Measurements from ENCODE around the gene FNDC11. TPM values are rescaled to one million over a fixed set of nuclear protein-coding genes. Genes with fewer than 3 reads are reported as not detected.

Gene FNDC11
- polyA plus RNA-seq, 4 donors, result 0.22 to 0.25 TPM; not detected in 2

DNA sequence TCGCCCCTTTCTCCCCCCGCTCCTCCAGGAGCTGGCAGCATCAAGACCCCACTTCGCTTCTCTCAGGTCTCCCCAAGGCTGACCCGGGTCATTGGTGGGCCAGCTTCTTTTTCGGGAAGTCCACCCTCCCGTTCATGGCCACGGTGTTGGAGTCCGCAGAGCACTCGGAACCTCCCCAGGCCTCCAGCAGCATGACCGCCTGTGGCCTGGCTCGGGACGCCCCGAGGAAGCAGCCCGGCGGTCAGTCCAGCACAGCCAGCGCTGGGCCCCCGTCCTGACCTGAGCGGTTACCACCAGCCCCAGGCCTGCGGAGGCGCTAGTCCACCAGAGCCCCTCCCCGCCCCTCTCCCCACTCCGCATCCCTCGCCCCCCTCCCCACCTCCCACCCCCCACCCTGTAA, 32.4 kb upstream of the FNDC11 start:
- no peak for DNase-seq

GRCh38 chr20:63522091-63522868, 31.7 kb upstream of the FNDC11 start:
- Histone ChIP-seq H3K27me3 (ENCODE audit: control insufficient read depth in 3 of 3, insufficient read depth in 3 of 3, low read length in 3 of 3) (peaks cover 0 to 20% (median 0%) of the 10 kb centered on the region in 3 donors), H3K27ac (ENCODE audit: low read depth in 1 of 3, low read length in 2 of 3) (no peak overlapping the region), H3K36me3 (ENCODE audit: control insufficient read depth in 3 of 3, insufficient read depth in 2 of 3, low read depth in 1 of 3, low read length in 3 of 3) (peaks cover 0 to 25% (median 0%) of the 10 kb centered on the region in 3 donors), H3K4me3 (ENCODE audit: low read depth in 1 of 3, low read length in 3 of 3) (peak overlapping the region in 2 of 3 donors; percentile 27 to 86), H3K4me1 (ENCODE audit: control insufficient read depth in 3 of 3, insufficient read depth in 2 of 3, low read depth in 1 of 3, low read length in 2 of 3) (peaks cover 0 to 14% (median 4%) of the 10 kb centered on the region in 3 donors), H3K9me3 (ENCODE audit: control insufficient read depth in 2 of 2, insufficient read depth in 1 of 2, low read depth in 1 of 2, low read length in 1 of 2) (peaks cover 0 to 15% of the 10 kb centered on the region in 2 donors)
- DNase-seq (no peak), FAIRE-seq (no peak)
- 66 to 88% (median 71%) methylated on average over 13 of the region's 13 CpGs for WGBS, 3 donors

More for the DNA sequence above, 32.4 kb upstream of the FNDC11 start:
- peak overlapping the region in 2 of 3 donors; percentile 60 to 94 for H3K27ac ChIP-seq (ENCODE audit: low read depth in 1 of 3, low read length in 2 of 3)
- peaks cover 0 to 20% (median 0%) of the 10 kb centered on the region in 3 donors for H3K27me3 ChIP-seq (ENCODE audit: control insufficient read depth in 3 of 3, insufficient read depth in 3 of 3, low read length in 3 of 3)
- peaks cover 0 to 15% of the 10 kb centered on the region in 2 donors for H3K9me3 ChIP-seq (ENCODE audit: control insufficient read depth in 2 of 2, insufficient read depth in 1 of 2, low read depth in 1 of 2, low read length in 1 of 2)
- no peak for FAIRE-seq
- 31 to 60% (median 36%) methylated on average over 10 to 23 of the region's 23 CpGs for WGBS, 3 donors
- peaks cover 0 to 25% (median 0%) of the 10 kb centered on the region in 3 donors for H3K36me3 ChIP-seq (ENCODE audit: control insufficient read depth in 3 of 3, insufficient read depth in 2 of 3, low read depth in 1 of 3, low read length in 3 of 3)
- H3K4me3 ChIP-seq (ENCODE audit: low read depth in 1 of 3, low read length in 3 of 3), result peak overlapping the region; percentile 79 to 86 (median 86)
- H3K4me1 ChIP-seq (ENCODE audit: control insufficient read depth in 3 of 3, insufficient read depth in 2 of 3, low read depth in 1 of 3, low read length in 2 of 3), result peaks cover 0 to 14% (median 4%) of the 10 kb centered on the region in 3 donors

DNA sequence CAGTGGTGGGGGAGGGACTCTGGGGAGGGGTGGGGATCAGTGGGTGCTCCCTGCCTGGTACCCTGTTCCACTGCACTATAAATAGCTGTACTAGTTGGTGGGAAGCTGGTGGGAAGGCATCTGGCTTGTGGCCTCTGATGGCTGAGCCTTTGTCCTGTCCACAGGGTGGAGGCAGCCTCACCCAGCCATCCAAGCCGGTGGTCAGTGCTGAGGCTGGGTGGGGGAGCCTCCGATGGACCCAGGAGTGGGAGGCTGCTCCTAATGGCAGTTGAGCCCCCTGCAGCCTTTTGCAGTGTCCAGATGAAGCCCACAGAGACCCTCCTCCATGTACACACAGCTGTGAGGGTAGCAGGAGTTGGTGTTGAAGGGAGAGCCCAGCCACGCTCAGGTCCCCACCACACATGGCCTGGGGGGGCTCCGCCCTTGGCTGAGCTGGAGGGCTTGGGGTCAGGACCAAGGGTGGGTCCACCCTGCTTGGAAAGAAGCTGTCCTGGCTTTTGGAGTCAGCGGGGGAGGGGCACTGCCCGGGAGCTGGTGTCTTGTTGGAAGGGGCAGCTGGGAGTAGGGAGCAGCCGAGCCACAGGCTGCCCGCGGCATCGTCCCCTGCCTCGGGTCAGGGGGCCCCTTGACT, 30.9 kb upstream of the FNDC11 start:
- WGBS, 3 donors, result 93 to 99% (median 98%) methylated on average over 11 of the region's 11 CpGs
- H3K36me3 ChIP-seq (ENCODE audit: control insufficient read depth in 3 of 3, insufficient read depth in 2 of 3, low read depth in 1 of 3, low read length in 3 of 3), result peaks cover 0 to 23% (median 0%) of the 10 kb centered on the region in 3 donors
- peaks cover 0 to 14% (median 4%) of the 10 kb centered on the region in 3 donors for H3K4me1 ChIP-seq (ENCODE audit: control insufficient read depth in 3 of 3, insufficient read depth in 2 of 3, low read depth in 1 of 3, low read length in 2 of 3)
- peaks cover 0 to 15% of the 10 kb centered on the region in 2 donors for H3K9me3 ChIP-seq (ENCODE audit: control insufficient read depth in 2 of 2, insufficient read depth in 1 of 2, low read depth in 1 of 2, low read length in 1 of 2)
- no peak overlapping the region for H3K27ac ChIP-seq (ENCODE audit: low read depth in 1 of 3, low read length in 2 of 3)
- FAIRE-seq, result no peak
- no peak overlapping the region for H3K4me3 ChIP-seq (ENCODE audit: low read depth in 1 of 3, low read length in 3 of 3)
- peaks cover 0 to 17% (median 0%) of the 10 kb centered on the region in 3 donors for H3K27me3 ChIP-seq (ENCODE audit: control insufficient read depth in 3 of 3, insufficient read depth in 3 of 3, low read length in 3 of 3)
- no peak for DNase-seq

- Histone ChIP-seq H3K27me3 (ENCODE audit: control insufficient read depth in 3 of 3, insufficient read depth in 3 of 3, low read length in 3 of 3) (peaks cover 0 to 3% (median 0%) of the 10 kb centered on the region in 3 donors), H3K9me3 (ENCODE audit: control insufficient read depth in 2 of 2, insufficient read depth in 1 of 2, low read depth in 1 of 2, low read length in 1 of 2) (peaks cover 0 to 15% of the 10 kb centered on the region in 2 donors), H3K36me3 (ENCODE audit: control insufficient read depth in 3 of 3, insufficient read depth in 2 of 3, low read depth in 1 of 3, low read length in 3 of 3) (peaks cover 0 to 23% (median 0%) of the 10 kb centered on the region in 3 donors), H3K4me1 (ENCODE audit: control insufficient read depth in 3 of 3, insufficient read depth in 2 of 3, low read depth in 1 of 3, low read length in 2 of 3) (peaks cover 0 to 10% (median 4%) of the 10 kb centered on the region in 3 donors), H3K27ac (ENCODE audit: low read depth in 1 of 3, low read length in 2 of 3) (no peak overlapping the region), H3K4me3 (ENCODE audit: low read depth in 1 of 3, low read length in 3 of 3) (no peak overlapping the region)
- no peak for DNase-seq
- 50 to 64% (median 58%) methylated on average over 3 of the region's 3 CpGs for WGBS, 3 donors
- FAIRE-seq, result no peak
Observed at GRCh38 chr20:63525185-63525584, 28.8 kb upstream of the FNDC11 start.

- no peak overlapping the region for H3K4me3 ChIP-seq (ENCODE audit: low read depth in 1 of 3, low read length in 3 of 3)
- H3K36me3 ChIP-seq (ENCODE audit: control insufficient read depth in 3 of 3, insufficient read depth in 2 of 3, low read depth in 1 of 3, low read length in 3 of 3), result peaks cover 0 to 23% (median 0%) of the 10 kb centered on the region in 3 donors
- peak in 1 of 2 donors; percentile 33 for DNase-seq
- H3K27ac ChIP-seq (ENCODE audit: low read depth in 1 of 3, low read length in 2 of 3), result no peak overlapping the region
- peaks cover 0 to 18% (median 4%) of the 10 kb centered on the region in 3 donors for H3K4me1 ChIP-seq (ENCODE audit: control insufficient read depth in 3 of 3, insufficient read depth in 2 of 3, low read depth in 1 of 3, low read length in 2 of 3)
- WGBS, 3 donors, result 3 to 14% (median 5%) methylated on average over 2 of the region's 2 CpGs
- H3K9me3 ChIP-seq (ENCODE audit: control insufficient read depth in 2 of 2, insufficient read depth in 1 of 2, low read depth in 1 of 2, low read length in 1 of 2), result peaks cover 0 to 15% of the 10 kb centered on the region in 2 donors
- no peak for FAIRE-seq
- peaks cover 0 to 3% (median 0%) of the 10 kb centered on the region in 3 donors for H3K27me3 ChIP-seq (ENCODE audit: control insufficient read depth in 3 of 3, insufficient read depth in 3 of 3, low read length in 3 of 3)
Observed at GRCh38 chr20:63525971-63526370, 28.0 kb upstream of the FNDC11 start.

- DNase-seq, result no peak
- Histone ChIP-seq H3K9me3 (ENCODE audit: control insufficient read depth in 2 of 2, insufficient read depth in 1 of 2, low read depth in 1 of 2, low read length in 1 of 2) (peaks cover 0 to 14% of the 10 kb centered on the region in 2 donors), H3K4me3 (ENCODE audit: low read depth in 1 of 3, low read length in 3 of 3) (no peak overlapping the region), H3K4me1 (ENCODE audit: control insufficient read depth in 3 of 3, insufficient read depth in 2 of 3, low read depth in 1 of 3, low read length in 2 of 3) (peaks cover 0 to 15% (median 1%) of the 10 kb centered on the region in 3 donors), H3K36me3 (ENCODE audit: control insufficient read depth in 3 of 3, insufficient read depth in 2 of 3, low read depth in 1 of 3, low read length in 3 of 3) (peaks cover 0 to 16% (median 0%) of the 10 kb centered on the region in 3 donors), H3K27me3 (ENCODE audit: control insufficient read depth in 3 of 3, insufficient read depth in 3 of 3, low read length in 3 of 3) (peaks cover 0 to 3% (median 0%) of the 10 kb centered on the region in 3 donors), H3K27ac (ENCODE audit: low read depth in 1 of 3, low read length in 2 of 3) (no peak overlapping the region)
- 66 to 85% (median 76%) methylated on average over 9 of the region's 9 CpGs for WGBS, 3 donors
- FAIRE-seq, result no peak
Observed at GRCh38 chr20:63527184-63527583, 26.8 kb upstream of the FNDC11 start.

- DNase-seq (peak in 1 of 2 donors; percentile 18), FAIRE-seq (no peak)
- H3K4me1 ChIP-seq (ENCODE audit: control insufficient read depth in 3 of 3, insufficient read depth in 2 of 3, low read depth in 1 of 3, low read length in 2 of 3), result peaks cover 0 to 14% (median 0%) of the 10 kb centered on the region in 3 donors
- H3K4me3 ChIP-seq (ENCODE audit: low read depth in 1 of 3, low read length in 3 of 3), result no peak overlapping the region
- no peaks in the 10 kb centered on the region for H3K9me3 ChIP-seq (ENCODE audit: control insufficient read depth in 2 of 2, insufficient read depth in 1 of 2, low read depth in 1 of 2, low read length in 1 of 2)
- peaks cover 0 to 8% (median 0%) of the 10 kb centered on the region in 3 donors for H3K27me3 ChIP-seq (ENCODE audit: control insufficient read depth in 3 of 3, insufficient read depth in 3 of 3, low read length in 3 of 3)
- H3K27ac ChIP-seq (ENCODE audit: low read depth in 1 of 3, low read length in 2 of 3), result no peak overlapping the region
- 52 to 73% (median 63%) methylated on average over 25 to 27 of the region's 27 CpGs for WGBS, 3 donors
- H3K36me3 ChIP-seq (ENCODE audit: control insufficient read depth in 3 of 3, insufficient read depth in 2 of 3, low read depth in 1 of 3, low read length in 3 of 3), result no peaks in the 10 kb centered on the region
Observed at GRCh38 chr20:63529180-63529860, 24.6 kb upstream of the FNDC11 start.
